Measurements from ENCODE around the gene FYB1. TPM values are rescaled to one million over a fixed set of nuclear protein-coding genes. Genes with fewer than 3 reads are reported as not detected.
A peak's percentile ranks its signal among the peaks of the same experiment; 100 is the strongest.
"Not testable (repeated sequence)": the region's sequence is repeated elsewhere in the genome, so short reads cannot be mapped to it uniquely, and the experiment has no call there.

The FYB1 gene
- total RNA-seq, 1 experiment from 2014 or later: 0.12 TPM

DNA sequence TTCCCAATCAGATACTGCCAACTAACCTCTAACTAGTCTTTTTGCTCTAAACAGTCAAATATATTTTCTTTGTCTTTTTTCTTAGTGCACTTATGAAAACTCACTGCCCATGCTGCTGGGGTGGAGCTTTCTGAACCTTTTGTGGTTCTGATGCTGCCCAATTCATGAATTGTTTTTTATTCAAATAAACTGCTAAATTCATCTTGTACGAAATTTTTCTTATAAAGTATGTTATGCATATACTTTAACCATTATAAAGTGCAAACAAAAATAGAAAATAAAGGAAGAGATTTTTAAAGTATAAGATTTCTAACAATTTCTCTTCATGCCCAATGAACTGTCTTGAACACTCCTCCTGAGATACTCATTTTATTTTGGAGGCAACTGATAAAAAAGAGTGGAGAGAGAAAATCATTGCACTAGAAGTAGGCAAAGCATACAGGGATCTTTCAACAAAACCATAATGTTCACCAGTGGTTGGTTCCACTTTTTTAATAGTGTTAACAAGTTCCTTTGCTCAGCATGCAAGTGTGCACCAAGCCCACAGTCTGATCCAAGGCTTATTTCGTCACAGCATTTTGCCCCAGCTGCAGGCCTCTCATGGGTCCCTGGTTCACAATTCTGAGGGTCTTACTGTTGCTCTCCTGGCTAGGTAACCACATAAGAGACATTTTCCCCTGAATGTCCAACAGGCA is 6.2 kb upstream of the FYB1 start:
- ChIA-PET POLR2A (interaction anchor here (0.5 to 2.7 kb wide), 3 partner anchors 30 to 166 kb away, joined by 4 to 34 read pairs (median 8); no protein-coding TSS in a partner anchor), CTCF (interaction anchor here (2.1 to 2.6 kb wide), 2 partner anchors 8 to 58 kb away, joined by 11 to 19 read pairs; no protein-coding TSS in a partner anchor)
- Mint-ChIP-seq H3K36me3 (ENCODE audit: insufficient read depth, unreplicated experiment) (no peaks in the 10 kb centered on the region), H3K27me3 (ENCODE audit: insufficient read depth, unreplicated experiment) (no peaks in the 10 kb centered on the region), H3K27ac (ENCODE audit: low read depth, unreplicated experiment) (no peak overlapping the region), H3K9me3 (ENCODE audit: unreplicated experiment) (no peaks in the 10 kb centered on the region), H3K4me3 (ENCODE audit: unreplicated experiment) (no peak overlapping the region), H3K4me1 (ENCODE audit: insufficient read depth, unreplicated experiment) (peaks cover 15% of the 10 kb centered on the region)
- intact Hi-C loops (cut with micrococcal nuclease): no loop called here
- no TSS peak for BruUV-seq (replicated peaks)
- TF ChIP-seq, protein P1, sequence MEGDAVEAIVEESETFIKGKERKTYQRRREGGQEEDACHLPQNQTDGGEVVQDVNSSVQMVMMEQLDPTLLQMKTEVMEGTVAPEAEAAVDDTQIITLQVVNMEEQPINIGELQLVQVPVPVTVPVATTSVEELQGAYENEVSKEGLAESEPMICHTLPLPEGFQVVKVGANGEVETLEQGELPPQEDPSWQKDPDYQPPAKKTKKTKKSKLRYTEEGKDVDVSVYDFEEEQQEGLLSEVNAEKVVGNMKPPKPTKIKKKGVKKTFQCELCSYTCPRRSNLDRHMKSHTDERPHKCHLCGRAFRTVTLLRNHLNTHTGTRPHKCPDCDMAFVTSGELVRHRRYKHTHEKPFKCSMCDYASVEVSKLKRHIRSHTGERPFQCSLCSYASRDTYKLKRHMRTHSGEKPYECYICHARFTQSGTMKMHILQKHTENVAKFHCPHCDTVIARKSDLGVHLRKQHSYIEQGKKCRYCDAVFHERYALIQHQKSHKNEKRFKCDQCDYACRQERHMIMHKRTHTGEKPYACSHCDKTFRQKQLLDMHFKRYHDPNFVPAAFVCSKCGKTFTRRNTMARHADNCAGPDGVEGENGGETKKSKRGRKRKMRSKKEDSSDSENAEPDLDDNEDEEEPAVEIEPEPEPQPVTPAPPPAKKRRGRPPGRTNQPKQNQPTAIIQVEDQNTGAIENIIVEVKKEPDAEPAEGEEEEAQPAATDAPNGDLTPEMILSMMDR (IDR thresholded peaks at IDR 0.05; ENCODE audit: unreplicated experiment): no peak
- no peak for DNase-seq (ENCODE audit: unreplicated experiment)

DNA sequence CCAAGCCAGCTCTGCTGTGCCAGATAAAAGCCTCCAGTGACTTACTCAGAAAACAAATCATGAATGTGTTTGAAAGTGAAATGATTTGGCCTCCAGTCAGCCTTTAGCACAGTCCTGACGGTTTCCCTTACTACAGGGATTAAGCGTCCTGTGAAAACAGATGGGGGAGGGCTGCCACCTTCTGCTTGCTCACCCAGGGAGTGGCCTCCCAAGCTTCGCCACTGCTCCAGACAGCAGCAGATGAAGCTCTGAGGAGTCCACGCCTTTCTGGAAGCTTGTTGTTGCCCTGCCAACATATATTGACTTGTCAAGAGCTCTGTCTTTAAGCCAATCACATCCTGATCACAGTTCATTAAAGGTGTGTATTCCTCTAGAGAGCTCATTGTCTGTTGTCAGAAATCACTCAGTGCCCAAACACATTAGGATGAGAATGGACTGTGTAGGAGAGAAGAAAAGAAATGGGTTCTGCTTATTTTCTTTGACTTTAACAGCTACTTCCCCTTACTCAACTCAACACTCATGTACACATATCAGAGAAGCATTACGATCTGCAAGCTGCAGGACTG is 4.9 kb upstream of the FYB1 start:
- BruUV-seq (replicated peaks): no TSS peak
- Mint-ChIP-seq H3K27me3 (ENCODE audit: insufficient read depth, unreplicated experiment) (no peaks in the 10 kb centered on the region), H3K4me1 (ENCODE audit: insufficient read depth, unreplicated experiment) (peaks cover 25% of the 10 kb centered on the region), H3K27ac (ENCODE audit: low read depth, unreplicated experiment) (peak overlapping the region; percentile 53), H3K9me3 (ENCODE audit: unreplicated experiment) (no peaks in the 10 kb centered on the region), H3K4me3 (ENCODE audit: unreplicated experiment) (no peak overlapping the region), H3K36me3 (ENCODE audit: insufficient read depth, unreplicated experiment) (no peaks in the 10 kb centered on the region)
- POLR2A ChIA-PET: interaction anchor here (0.5 to 2.7 kb wide), 12 partner anchors 15 to 193 kb away, joined by 3 to 34 read pairs (median 3); no protein-coding TSS in a partner anchor
- peak; percentile 74 for DNase-seq (ENCODE audit: unreplicated experiment)
- intact Hi-C loops (cut with micrococcal nuclease): no loop called here
- TF ChIP-seq, protein P1 (IDR thresholded peaks at IDR 0.05; ENCODE audit: unreplicated experiment): no peak
- CTCF ChIA-PET: interaction anchor here (0.5 to 2.6 kb wide), 8 partner anchors 9 to 1159 kb away, joined by 3 to 19 read pairs (median 3); no protein-coding TSS in a partner anchor

- Mint-ChIP-seq H3K36me3 (ENCODE audit: insufficient read depth, unreplicated experiment) (no peaks in the 10 kb centered on the region), H3K27ac (ENCODE audit: low read depth, unreplicated experiment) (peak overlapping the region; percentile 53), H3K9me3 (ENCODE audit: unreplicated experiment) (no peaks in the 10 kb centered on the region), H3K27me3 (ENCODE audit: insufficient read depth, unreplicated experiment) (no peaks in the 10 kb centered on the region), H3K4me3 (ENCODE audit: unreplicated experiment) (no peak overlapping the region), H3K4me1 (ENCODE audit: insufficient read depth, unreplicated experiment) (peaks cover 31% of the 10 kb centered on the region)
- BruUV-seq (replicated peaks): no TSS peak
- no peak for DNase-seq (ENCODE audit: unreplicated experiment)
- intact Hi-C loops (cut with micrococcal nuclease): no loop called here
- TF ChIP-seq, protein P1 (IDR thresholded peaks at IDR 0.05; ENCODE audit: unreplicated experiment): no peak
- ChIA-PET CTCF (interaction anchor here (0.5 to 2.6 kb wide), 9 partner anchors 8 to 776 kb away, joined by 3 to 19 read pairs (median 3); no protein-coding TSS in a partner anchor), POLR2A (interaction anchor here (0.5 to 2.7 kb wide), 11 partner anchors 26 to 127 kb away, joined by 3 to 34 read pairs (median 4); no protein-coding TSS in a partner anchor)
Observed at GRCh38 chr5:39223565-39224156, 4.3 kb upstream of the FYB1 start.

- H3K27me3 Mint-ChIP-seq (ENCODE audit: insufficient read depth, unreplicated experiment); H3K27ac Mint-ChIP-seq (ENCODE audit: low read depth, unreplicated experiment); BruUV-seq (replicated peaks); DNase-seq (ENCODE audit: unreplicated experiment); H3K36me3 Mint-ChIP-seq (ENCODE audit: insufficient read depth, unreplicated experiment); H3K9me3 Mint-ChIP-seq (ENCODE audit: unreplicated experiment); intact Hi-C loops (cut with micrococcal nuclease); H3K4me3 Mint-ChIP-seq (ENCODE audit: unreplicated experiment): not testable (repeated sequence)
- ChIA-PET CTCF (interaction anchor here (1.2 to 7.6 kb wide), 2 partner anchors 43 to 65 kb away, joined by 3 to 223 read pairs; no protein-coding TSS in a partner anchor), POLR2A (interaction anchor here (1.0 kb wide), 1 partner anchor 10 kb away, joined by 3 read pairs; no protein-coding TSS in a partner anchor)
- H3K4me1 Mint-ChIP-seq (ENCODE audit: insufficient read depth, unreplicated experiment): peaks cover 37% of the 10 kb centered on the region
Observed at GRCh38 chr5:39221671-39222070, 2.3 kb upstream of the FYB1 start.

All from MCF 10A (cell line).